Posterior cingulate gyrus (tissue), 11 donors: ENCODE measurements around the gene LAMC3.

Experiments used
- DNase-seq, 10 donors: peaks; one replicate each; pipeline versions ENCODE4 v3.0.0 to v3.0.0-alpha.2; 2020 to 2021; ENCODE audit warnings: mixed read lengths in 3 of 10
- intact Hi-C: fragments of 100-400 bp; cut with DNase I; formaldehyde crosslinking; loops from one replicate; pipeline ENCODE4 v1.15.1; 2023

Gene LAMC3

DNA sequence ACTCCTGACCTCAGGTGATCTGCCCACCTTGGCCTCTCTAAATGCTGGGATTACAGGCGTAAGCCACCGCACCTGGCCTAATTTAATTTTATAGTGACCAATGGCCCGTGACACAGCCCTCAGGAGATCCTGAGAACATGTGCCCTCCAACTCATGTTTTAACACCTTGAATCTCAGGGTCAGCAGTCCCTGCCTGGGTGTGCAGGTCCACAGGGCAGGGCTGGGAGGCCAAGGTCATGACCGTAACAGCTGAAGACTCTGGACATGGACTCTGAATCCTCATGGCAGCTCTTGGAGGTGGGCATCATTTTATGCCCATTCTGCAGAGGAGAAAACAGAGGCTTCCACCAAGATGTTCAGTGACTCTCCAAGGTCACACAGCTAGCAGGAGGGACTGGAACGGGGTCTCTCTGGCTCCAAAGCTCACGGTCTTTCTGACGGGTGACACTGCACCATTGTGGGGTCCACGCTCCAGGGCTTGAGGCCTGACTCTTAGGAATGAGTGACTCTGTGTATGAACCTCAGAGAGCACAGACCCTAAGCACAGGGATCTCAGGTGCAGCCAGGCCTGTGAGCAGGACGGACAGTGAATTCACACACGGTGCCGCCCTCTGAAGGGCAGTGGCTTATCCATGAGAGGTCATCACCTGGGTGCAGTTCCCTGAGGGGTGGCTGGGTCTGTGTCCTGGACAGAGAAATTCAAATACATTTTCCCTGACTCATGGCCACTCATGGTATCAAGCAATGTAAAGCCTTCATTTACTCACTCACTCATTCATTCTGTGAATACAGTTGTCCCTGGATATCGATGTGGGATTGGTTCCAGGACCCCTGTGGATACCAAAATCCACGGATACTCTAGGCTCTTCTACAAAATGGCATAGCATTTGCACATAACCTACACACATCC is 32.8 kb upstream of the LAMC3 start:
- DNase-seq, result peak in 1 of 10 donors; percentile 15
- intact Hi-C loops, result no loop called here

DNA sequence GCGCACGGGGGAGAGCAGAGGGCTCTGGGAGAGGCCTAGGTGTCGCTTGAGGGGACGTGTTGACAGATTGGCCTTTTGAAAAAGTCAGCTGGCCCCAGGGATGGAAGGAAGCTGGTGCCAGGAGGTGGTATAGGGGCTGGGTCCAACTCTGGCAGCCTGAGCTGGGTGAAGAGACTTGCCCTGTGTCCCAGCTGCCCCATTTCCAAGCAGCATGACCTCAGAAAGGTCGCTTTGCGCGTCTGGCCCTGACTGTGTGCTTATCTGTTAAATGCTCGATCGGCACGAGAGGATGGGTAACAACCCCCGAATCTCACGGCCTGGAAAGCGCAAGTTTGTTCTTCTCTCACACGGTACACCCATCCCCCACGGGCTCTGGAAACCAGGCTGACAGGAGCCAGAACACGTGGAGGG is 31.2 kb upstream of the LAMC3 start:
- DNase-seq, result peak in 2 of 10 donors; percentile 32 to 62

DNA sequence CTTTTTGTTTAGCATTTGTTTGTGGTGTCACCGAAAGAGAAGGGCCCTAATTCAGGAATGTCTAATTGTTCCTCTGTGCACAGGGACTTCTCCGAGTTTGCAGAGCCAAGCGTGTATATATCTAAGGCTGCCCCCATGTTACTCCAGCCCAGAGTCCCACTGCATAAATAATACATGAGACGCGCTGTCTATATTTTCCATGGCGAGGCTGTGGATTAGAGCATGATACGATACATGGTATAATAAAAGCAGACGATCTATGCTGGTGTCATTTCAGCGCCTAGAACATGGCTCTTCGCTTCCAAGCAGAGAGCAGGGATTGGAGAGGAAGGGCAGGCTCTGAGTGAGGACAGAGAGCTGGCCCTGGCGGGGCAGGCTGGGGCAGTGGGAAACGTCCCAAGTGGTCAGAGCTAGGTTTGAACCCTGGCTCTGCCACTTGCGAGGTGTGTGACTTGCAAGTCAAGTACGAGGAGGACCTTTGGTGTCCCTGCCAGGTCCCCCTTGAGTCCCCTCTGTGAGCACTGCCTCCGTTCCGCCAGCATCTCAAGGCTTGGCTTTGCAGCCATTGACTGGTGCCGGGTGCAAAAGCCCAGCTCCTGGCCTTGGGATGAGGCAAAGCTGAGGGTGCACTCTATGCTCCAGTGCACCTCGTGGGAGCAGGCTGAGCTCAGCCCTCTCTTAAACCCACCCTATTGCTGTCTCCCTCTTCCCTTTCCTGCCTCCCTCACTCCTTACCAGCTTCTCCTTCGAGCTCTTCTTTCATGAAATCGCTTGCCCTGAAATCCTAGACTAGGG is 29.2 kb upstream of the LAMC3 start:
- peak in 2 of 10 donors; percentile 28 to 45 for DNase-seq
- intact Hi-C loops, result no loop called here

More for the DNA sequence above, 31.2 kb upstream of the LAMC3 start:
- intact Hi-C loops, result no loop called here

DNA sequence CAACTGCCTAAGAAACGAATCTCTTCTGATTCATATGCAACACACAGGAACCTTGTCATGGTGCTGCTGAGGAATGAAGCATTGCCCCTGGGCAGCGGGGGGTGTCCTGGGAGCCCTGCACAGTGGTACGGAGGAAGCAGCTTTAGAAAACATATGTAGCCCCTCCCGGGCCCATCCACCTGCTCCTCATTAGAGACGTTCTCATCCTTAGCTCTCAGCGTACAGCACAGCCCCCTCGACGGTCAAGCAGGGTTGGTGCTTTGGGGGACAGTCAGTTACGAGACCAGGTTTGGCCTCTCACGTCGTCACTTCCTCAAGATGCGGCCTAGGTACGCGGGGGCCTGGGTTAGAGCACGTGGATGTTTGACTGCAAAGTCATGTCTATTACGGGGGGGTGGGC is 28.4 kb upstream of the LAMC3 start:
- intact Hi-C loops, result no loop called here
- DNase-seq, result no peak

DNA sequence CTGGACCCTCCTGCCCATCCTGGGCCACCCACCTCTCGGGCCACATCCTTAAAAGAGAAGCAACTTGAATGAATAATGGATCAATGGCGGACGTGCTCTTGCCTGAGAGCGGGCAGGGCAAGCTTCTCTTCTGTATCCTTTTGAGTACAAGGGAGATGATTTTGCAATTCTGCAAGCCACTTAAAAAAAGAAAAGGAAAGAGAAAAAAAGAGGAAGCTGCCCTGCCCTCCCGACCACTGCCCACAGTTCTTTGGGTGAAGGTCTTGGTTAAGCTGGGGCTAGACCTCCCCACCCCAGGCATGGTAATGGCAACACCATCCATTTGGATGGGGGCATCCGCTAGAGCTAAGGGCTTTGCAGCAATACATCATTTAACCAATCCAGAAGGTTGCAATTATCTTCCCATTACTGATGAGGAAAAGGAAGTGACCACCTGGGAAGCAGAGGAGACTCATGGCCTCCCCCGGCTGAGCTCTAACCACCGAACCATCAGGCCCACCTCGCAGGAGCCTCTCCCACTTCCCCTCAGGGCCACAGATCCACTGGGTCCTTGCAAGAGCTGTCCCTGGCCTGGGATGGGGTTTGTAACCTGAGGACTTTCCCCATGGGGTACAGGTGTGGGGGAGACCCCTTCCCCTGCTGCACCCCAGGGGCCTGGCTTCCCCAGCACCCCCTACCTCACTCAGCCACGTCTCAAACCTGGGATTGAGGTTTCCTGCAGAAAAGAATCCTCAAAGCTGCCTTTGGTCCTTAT is 27.8 kb upstream of the LAMC3 start:
- intact Hi-C loops, result no loop called here
- peak in 1 of 10 donors; percentile 57 for DNase-seq

DNA sequence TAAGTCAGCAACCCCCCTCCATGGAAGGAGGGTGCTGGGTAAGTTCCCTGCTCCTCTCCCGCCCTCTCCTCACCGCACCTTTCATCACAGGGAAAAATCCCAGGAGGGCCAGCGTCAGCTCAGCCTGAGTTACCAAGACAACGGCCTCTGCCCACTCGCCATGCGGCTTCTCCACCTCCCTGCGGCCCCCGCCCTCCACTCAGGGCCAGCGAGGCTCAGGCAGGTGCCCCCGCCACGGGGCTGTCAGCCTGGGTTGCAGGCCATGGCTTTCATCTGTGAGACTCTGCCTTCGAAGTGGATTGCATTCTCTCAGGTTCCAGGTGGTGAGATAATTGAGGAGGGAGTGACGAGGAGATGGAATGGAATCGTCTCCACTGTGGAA is 27.2 kb upstream of the LAMC3 start:
- intact Hi-C loops, result no loop called here
- peak in 2 of 10 donors; percentile 78 to 89 for DNase-seq

DNA sequence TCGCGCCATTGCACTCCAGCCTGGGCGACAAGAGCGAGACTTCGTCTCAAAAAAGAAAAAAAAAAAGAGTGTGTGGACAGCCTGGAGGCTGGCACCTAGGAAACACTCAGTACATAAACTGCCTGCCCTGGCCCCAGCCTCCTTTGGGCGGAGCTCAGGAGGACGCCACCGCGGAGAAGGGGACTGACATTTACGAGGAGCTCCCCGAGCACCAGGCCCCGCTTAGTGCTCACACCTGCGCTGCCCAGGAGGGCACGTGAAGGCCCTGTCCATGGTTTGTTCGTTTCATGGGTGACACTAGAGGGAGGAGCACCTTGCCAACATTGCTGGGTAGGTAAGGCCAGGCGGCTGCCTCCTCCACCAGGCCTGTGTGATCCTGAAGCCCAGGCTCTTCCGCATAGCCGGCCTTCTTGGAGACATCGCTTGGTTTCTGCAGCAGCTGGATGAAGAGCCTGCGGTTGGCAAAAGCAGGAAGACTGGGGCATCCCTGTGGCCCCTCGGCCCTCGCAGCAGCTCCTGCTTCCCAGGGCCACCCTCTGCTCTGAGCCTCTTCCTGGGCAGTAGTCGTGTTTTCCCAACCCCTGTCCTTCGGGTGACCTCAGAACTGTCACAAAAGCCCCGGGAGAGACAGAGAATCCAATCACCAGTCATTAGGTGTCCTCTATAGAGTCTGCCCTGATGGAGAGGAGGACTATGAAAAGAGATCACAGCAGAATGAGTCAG is 26.2 kb upstream of the LAMC3 start:
- DNase-seq, result peak in 3 of 10 donors; percentile 36 to 69 (median 57)
- intact Hi-C loops, result no loop called here

DNA sequence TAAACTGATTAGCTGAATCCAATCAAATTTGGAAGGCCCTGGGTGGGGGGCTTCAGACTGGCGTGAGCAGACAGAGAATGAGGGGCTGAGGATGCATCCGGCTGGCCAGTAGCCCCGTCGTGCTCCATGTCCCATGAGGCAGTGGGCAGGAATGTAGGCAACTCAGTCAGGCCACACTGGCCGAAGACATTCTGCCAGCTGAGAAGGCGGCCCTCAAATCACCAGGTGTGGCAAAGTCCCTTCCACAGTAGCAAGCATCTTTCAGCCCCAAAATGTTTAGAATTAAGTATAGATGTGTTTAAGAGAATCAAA is 25.7 kb upstream of the LAMC3 start:
- peak in 2 of 10 donors; percentile 42 to 72 for DNase-seq
- intact Hi-C loops, result no loop called here

DNA sequence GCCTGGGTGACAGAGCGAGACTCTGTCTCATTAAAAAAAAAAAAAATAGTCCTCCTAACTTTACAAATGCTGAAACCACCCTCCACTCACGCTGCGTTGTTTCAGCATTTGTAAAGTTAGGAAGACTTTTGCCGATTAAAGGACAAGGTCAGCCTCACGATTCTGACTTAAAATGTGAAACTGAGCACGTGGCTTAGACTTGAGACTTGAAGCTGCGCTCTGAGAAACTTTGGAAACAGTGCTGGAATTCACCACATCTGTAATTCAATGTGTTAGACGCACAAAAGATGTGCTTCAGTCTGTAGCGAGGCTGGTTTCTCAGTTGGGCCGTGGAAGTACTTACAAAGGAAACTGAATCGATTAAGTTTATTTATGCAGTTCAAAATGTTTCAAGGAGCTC is 25.0 kb upstream of the LAMC3 start:
- intact Hi-C loops, result no loop called here
- no peak for DNase-seq

DNA sequence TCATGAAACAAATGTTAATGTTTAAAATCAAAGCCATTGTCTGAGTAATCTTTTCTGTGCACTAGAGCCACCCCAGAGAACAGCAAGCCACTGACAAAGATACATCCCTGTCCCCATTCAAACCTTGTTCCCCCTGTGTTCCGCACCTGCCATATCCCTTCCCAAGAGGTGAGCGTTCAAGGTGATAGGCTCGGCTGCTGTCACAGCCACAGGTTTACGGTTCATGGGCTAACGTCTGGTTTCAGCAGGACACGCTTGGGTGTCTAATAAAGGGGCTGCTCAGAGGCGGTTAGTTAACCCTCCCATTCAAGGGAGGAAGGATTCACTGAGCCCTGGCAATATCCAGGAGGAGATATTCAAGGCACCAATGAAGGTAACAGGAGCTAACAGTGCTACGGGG is 24.5 kb upstream of the LAMC3 start:
- peak in 1 of 10 donors; percentile 8 for DNase-seq
- intact Hi-C loops, result no loop called here

DNA sequence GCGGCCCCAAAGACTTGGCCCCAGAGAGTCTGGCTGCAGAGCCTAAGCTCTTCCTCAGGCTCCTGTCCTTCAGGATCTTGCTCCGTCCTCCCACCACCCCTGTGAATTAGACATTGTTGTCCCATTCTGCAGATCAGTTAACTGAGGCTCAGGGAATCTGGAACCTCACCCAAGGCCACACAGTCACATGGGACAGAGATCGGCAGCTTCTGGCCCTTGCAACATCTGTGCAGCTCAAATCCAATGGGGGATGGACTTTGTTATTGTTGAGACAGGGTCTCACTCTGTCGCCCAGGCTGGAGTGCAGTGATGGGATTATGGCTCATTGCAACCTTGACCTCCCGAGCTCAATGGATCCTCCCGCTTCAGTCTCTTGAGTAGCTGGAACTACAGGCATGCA is 23.9 kb upstream of the LAMC3 start:
- intact Hi-C loops, result no loop called here
- DNase-seq, result peak in 1 of 10 donors; percentile 16

DNA sequence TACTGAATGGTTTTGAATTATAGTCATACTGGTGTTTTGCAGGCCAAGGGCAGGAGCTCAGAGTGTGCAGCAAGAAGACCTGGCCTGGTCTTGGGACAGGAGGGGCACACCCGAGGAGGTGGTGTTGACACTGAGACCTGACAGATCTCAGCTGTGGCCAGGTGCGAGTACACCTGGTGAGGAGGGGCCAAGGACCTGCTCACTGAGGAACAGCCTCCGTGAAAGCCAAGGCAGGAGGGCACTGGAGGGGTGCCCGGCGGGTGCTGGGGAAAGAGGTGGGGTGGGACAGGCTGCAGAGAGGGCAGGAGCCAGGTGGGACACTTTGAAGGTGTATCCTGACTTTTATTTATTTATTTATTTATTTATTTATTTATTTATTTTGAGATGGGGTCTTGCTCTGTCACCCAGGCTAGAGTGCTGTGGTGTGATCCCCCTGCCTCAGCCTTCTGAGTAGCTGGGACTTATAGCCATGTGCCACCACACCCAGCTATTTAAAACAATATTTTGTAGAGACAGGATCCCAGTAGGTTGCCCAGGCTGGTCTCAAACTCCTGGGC is 23.3 kb upstream of the LAMC3 start:
- intact Hi-C loops, result no loop called here
- DNase-seq, result peak in 3 of 10 donors; percentile 41 to 77 (median 63)

DNA sequence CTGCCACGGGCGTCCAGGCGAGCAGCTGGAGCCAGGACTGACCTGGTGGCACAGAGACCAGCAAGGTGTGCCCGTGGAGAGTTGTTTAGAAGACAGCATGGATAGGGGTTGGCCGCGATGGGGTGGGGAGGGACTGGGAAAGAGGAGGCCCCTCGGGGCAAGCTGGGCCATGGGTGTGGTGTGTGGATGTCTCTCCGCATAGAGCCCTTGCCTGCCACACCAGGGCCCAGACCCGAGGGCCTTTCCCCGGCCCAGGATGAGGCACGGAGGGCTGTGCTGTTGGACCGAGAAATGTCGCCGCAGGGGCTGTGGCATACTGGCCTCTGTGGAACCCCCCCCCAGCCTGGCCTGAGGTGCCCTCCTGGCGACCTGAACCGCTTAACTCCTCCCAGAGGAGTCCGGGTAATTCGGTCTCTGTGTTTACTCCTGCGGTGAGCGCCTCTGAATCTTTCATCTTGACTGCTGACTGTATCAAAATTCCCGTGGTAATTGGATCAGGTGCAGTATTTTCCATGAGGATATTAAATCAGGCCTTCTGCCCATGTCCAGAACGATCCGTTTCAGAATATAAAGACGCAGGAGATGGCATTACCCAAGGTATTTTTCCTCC is 22.5 kb upstream of the LAMC3 start:
- intact Hi-C loops, result no loop called here
- DNase-seq, result peak in 1 of 10 donors; percentile 74

DNA sequence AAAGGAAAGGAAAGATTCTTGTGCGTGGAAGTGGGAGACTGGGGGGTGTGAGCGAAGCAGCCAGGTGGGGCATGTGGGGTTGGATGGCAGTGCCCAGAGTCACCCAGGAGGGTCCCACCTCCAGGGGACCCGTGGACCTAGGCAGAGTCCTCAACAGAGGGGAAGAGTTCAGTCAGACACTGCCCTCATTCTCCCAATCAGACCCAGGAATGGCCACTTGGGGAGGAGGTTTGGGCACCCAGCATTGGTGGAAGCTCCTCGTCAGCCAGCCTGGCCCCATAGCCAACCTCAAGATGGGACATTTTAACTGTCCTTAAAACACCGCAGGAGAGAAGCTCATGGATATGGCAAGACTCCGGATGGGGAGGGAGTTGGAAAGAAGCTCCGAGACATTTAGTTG is 21.9 kb upstream of the LAMC3 start:
- DNase-seq, result peak in 1 of 10 donors; percentile 43
- intact Hi-C loops, result no loop called here

DNA sequence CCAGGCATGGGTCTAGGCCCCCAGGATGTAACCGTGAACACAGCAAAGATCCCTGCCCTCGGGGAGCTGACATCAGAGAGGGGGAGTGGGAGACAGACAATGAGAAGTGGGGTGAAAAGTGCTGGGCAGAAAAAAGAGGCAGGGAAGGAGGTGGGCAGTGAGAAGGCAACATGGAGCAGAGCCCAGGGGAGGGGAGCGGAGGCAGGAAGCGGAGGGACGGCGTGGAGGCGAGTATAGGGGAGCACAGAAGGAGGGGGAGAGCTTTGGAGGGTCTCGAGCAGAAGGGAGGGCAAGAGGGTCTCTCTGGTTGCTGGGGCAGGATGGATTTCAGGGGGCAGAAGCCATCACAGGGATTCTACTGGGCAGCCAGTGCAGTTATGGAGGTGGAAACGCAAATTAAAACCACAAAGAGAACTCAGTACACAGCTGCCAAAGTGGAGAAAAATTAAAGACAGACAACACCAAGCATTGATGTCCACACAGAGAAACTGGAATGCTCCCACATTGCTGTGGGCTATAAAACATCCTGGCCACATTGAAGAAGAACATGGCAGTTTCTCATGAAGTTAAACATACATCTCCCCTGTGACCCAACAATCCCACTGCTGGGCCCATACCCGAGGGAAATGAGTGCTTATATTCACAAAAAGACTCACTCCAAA is 21.1 kb upstream of the LAMC3 start:
- intact Hi-C loops, result no loop called here
- DNase-seq, result peak in 2 of 10 donors; percentile 38 to 47

DNA sequence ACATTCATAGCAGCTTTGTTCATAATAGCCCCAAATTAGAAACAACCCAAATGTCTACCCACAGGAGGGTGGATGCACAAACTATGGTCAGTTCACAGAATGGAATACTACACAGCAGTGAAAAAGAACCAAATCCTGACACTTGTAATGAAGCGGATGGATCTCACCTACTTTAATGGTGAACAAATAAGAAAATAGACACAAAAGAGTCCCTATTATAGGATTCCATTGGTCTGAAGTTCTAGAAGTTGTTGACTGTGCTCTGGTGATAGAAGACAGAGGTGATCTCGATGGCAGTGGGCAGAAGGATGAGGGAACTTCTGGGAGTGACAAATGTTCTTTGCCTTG is 20.6 kb upstream of the LAMC3 start:
- no peak for DNase-seq
- intact Hi-C loops, result no loop called here

DNA sequence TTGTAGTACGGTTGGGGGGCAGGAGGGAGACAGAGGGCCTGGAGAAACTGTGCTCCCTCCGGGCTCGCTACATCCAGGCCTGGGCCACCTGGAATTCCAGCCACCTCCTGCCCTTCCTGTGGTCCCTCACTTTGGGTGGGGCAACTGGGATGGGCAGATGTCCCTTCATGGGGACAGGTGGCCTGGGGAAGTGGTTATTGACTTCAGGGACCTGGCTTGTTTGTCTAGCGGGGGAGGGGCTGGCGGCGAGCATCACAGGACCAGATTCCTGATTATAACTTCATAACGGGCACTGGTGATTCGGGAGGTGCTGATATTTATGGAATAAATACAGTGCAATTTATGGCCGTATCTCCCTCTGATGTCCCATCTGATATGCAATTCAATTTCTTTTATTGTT is 20.1 kb upstream of the LAMC3 start:
- DNase-seq, result peak in 2 of 10 donors; percentile 11 to 57
- intact Hi-C loops, result no loop called here

DNA sequence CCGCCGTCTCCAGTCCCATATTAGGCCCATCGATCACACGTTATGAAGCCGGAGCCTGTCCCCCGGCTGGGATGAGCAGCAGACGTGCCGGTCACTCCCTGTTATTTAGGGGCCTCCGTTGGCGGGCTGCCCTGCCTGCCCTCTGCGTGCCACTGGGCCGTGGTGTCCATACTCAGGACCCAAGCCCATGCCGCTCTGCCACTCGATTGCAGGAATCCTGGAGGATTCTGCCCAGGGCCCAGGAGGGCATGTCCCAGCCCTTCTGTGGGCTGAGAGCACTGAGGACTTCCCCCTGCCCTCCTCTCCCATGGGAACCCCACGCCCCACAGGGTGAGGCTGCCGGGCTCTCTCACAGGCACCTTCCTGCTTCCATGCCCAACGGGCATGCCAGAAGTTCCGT is 19.6 kb upstream of the LAMC3 start:
- intact Hi-C loops, result no loop called here
- peak in 2 of 10 donors; percentile 32 to 60 for DNase-seq

DNA sequence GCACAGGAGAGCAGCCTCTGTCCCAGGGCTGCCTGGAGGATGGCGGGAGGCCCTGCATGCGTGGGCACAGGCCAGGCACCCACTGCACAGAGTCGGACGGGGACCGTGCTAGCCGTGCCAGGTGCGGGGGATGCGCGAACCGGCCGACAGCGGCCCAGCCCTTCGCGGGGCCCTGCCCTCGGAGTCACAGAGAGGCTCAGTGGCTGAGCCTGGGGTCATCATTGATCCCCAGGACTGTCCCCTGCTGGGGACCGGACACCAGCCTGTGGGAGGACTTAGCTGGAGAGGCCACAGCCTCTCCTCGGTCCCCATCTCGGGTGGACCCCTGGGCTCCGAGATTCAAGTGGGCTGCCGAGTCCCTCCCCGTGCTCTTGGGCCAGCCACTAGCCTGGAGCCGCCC is 19.1 kb upstream of the LAMC3 start:
- peak in 2 of 10 donors; percentile 51 to 76 for DNase-seq
- intact Hi-C loops, result no loop called here
